ENCODE measurements around the gene EGR4. TPM values are rescaled to one million over a fixed set of nuclear protein-coding genes. Genes with fewer than 3 reads are reported as not detected.
"Not testable (repeated sequence)": the region's sequence is repeated elsewhere in the genome, so short reads cannot be mapped to it uniquely, and the experiment has no call there.

Gene EGR4
- total RNA-seq, 1 experiment from 2014 or later = not detected

GRCh38 chr2:73266061-73266901 is 27.1 kb downstream of the EGR4 start:
- in situ Hi-C loops (cut with HindIII; ENCODE audit: low sequenced_read_pairs) = no loop called here
- DNase-seq (ENCODE audit: low spot score) = peak; percentile 37

DNA sequence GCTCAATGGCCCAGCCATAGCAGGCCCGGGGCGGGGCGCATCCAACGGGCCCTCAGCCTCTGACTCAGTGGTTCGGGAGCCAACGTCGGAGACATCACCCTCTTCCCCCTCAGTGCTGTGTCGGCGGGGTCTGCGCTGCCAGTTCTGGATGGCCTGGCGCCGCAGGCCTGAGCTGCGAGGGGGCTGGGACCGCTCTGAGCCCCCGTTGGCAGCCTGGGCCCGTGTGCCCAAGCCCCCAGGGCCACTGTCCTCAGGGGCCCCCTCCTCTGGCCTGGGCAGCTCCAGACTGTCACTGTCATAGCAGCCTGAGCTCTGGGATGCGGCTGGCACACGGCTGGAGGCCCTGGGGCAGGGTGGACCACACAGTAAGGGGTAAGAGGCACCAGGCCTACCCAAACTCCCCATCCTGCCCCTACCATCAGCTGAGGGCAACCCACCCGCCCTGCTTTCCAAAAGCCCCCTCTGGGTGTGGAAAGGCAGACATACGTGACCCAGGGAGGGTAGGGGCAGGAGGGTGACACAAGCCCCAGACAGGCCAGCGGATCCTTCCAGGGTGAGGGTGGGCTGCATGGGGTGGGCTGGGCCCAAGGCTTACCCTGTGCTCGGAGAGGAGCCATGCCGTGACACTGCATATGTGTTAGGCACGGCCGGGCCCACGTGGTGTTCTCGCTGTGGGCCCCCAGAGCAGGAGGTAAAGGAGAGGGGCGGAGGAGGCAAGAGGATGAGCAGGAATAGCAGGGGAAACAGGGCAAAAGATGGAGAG is 27.9 kb downstream of the EGR4 start:
- no peak for DNase-seq (ENCODE audit: low spot score)
- in situ Hi-C loops (cut with HindIII; ENCODE audit: low sequenced_read_pairs) = no loop called here

DNA sequence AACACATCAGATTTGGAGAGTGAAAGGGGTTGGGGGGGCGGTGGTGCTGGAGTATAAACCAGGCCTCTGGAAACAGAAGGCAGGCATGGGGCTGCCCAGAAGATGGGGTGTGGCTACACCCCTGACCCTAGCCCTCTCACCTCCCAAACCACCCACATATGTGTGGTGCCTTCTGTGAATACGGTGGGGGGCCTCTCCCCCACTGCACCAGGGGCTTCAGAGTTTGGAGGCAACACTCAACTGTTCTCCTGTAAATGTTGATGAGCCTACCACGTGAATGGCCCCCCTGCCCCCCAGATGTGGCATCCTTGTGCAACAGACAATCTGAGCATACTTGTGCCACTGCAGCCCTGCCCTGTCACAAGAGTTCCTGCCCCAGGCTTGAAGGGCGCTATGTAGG is 28.6 kb downstream of the EGR4 start:
- DNase-seq (ENCODE audit: low spot score) = no peak
- in situ Hi-C loops (cut with HindIII; ENCODE audit: low sequenced_read_pairs) = no loop called here

- DNase-seq (ENCODE audit: low spot score) = no peak
- in situ Hi-C loops (cut with HindIII; ENCODE audit: low sequenced_read_pairs) = no loop called here
Observed at GRCh38 chr2:73264332-73264606, 29.1 kb downstream of the EGR4 start.

- in situ Hi-C loops (cut with HindIII; ENCODE audit: low sequenced_read_pairs) = no loop called here
- DNase-seq (ENCODE audit: low spot score) = no peak
Observed at GRCh38 chr2:73263540-73264331, 29.6 kb downstream of the EGR4 start.

- in situ Hi-C loops (cut with HindIII; ENCODE audit: low sequenced_read_pairs) = not testable (repeated sequence)
Observed at GRCh38 chr2:73262691-73263429, 30.5 kb downstream of the EGR4 start.

GRCh38 chr2:73262108-73262651 is 31.2 kb downstream of the EGR4 start:
- no peak for DNase-seq (ENCODE audit: low spot score)
- in situ Hi-C loops (cut with HindIII; ENCODE audit: low sequenced_read_pairs) = no loop called here

More at GRCh38 chr2:73262691-73263429, 30.5 kb downstream of the EGR4 start:
- DNase-seq (ENCODE audit: low spot score) = not testable (repeated sequence)

- in situ Hi-C loops (cut with HindIII; ENCODE audit: low sequenced_read_pairs) = no loop called here
- peak; percentile 81 for DNase-seq (ENCODE audit: low spot score)
Observed at GRCh38 chr2:73260338-73260984, 32.9 kb downstream of the EGR4 start.

DNA sequence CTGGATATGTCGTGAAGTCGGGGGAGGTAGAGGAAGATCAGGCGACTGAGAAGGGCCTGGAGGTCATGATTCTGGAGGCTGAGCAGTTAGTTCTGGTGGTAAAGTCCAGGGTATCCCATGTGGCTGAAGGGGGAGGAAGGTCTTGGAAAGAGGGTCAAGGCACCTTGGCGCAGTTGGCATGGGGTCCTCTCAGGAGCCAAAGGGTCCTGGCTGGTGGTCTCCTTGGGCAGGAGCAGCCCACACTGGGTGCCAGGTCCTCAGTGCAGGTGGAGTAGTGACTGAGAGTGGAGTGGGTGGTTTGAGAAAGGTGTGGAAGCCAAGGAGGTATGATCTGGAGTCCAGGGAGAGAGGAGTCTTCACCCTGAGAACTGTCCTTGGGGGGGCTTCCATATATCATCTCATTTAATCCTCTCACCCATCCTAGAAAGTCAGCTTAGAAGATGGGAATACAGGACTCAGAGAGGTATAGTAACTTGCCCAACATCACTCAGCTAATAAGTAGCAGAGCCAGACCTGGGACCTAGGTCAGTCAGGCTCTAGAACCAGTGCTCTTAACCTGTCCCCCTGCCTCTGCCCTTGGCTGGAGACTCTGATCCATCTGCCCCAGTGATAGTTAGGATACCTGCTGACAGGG is 33.5 kb downstream of the EGR4 start:
- in situ Hi-C loops (cut with HindIII; ENCODE audit: low sequenced_read_pairs) = no loop called here
- DNase-seq (ENCODE audit: low spot score) = no peak

GRCh38 chr2:73259276-73259675 is 34.1 kb downstream of the EGR4 start:
- in situ Hi-C loops (cut with HindIII; ENCODE audit: low sequenced_read_pairs) = no loop called here

DNA sequence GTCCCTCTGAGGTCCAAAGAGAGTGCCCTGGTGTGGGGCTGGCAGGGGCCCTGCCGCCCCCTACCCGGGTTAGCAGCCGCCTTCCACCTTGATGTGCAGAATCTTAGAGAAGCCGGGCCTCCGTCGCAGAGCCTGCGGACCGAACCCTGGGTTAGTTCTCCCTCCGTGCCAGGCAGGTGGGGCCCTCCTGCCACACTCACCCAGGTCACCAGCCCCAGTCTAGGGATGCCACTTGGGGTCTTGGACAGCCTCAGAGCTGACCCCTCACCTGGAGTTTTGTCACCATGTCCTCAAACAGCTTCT is 34.5 kb downstream of the EGR4 start:
- in situ Hi-C loops (cut with HindIII; ENCODE audit: low sequenced_read_pairs) = no loop called here
- DNase-seq (ENCODE audit: low spot score) = no peak

More at GRCh38 chr2:73259276-73259675, 34.1 kb downstream of the EGR4 start:
- no peak for DNase-seq (ENCODE audit: low spot score)

DNA sequence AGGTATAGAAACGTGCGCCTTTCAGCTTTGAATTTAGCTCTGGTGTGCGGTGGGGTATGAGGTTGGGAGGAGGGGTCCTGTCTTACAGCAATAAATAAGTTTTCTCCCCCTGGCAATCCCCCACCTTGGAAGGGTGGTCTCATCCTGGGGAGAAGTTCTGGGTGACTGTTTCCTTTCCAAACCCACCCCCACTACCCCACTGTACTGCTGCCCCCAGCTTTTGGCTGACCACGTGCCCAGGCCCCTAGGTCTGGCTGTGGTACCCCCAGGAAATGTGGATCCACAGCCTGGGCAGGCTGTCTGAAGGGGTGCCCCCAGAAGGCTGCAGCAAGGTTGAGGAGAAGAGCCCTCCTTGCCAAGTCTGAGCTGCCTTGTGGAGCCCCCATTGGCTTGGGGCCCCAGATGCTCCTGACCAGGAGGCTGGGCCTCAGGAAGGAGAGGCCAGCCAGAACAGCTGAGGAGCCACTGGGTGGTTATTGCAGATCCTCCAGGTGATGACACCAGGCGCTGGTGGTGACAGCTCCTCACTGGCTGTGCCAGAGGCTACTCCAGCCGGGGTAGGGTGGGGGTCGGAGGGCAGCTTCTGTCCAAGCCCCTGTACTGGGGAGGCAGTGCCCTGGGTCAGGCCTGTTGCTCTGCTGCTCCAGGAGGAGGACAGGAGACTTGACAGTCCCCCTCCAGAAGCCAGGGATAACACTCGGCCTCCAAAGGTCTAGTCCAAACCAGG is 35.0 kb downstream of the EGR4 start:
- in situ Hi-C loops (cut with HindIII; ENCODE audit: low sequenced_read_pairs) = no loop called here
- DNase-seq (ENCODE audit: low spot score) = no peak

GRCh38 chr2:73257425-73258125 is 35.8 kb downstream of the EGR4 start:
- DNase-seq (ENCODE audit: low spot score) = no peak
- in situ Hi-C loops (cut with HindIII; ENCODE audit: low sequenced_read_pairs) = no loop called here

- in situ Hi-C loops (cut with HindIII; ENCODE audit: low sequenced_read_pairs) = no loop called here
- DNase-seq (ENCODE audit: low spot score) = no peak
Observed at GRCh38 chr2:73257021-73257420, 36.3 kb downstream of the EGR4 start.

GRCh38 chr2:73256618-73256922 is 36.8 kb downstream of the EGR4 start:
- DNase-seq (ENCODE audit: low spot score) = no peak
- in situ Hi-C loops (cut with HindIII; ENCODE audit: low sequenced_read_pairs) = no loop called here

GRCh38 chr2:73255907-73256617 is 37.3 kb downstream of the EGR4 start:
- DNase-seq (ENCODE audit: low spot score) = no peak
- in situ Hi-C loops (cut with HindIII; ENCODE audit: low sequenced_read_pairs) = no loop called here

Data from G401 (cell line).